CD4-positive, CD25-positive, alpha-beta regulatory T cell (primary cell): ENCODE results near the gene CDKN2AIPNL. TPM values are rescaled to one million over a fixed set of nuclear protein-coding genes. Genes with fewer than 3 reads are reported as not detected.

ENCODE experiments used
- polyA plus RNA-seq, 4 donors: library from polyadenylated mRNA; unstranded; fragments of 300-500 nt; fragmentation: Illumina TruSeq; gene quantifications; one replicate each; pipeline ENCODE4 v1.2.3, GENCODE V29; 2021
- total RNA-seq: library from RNA; stranded (reverse); gene quantifications from one replicate; pipeline ENCODE4 v1.2.3, GENCODE V29; 2022

The CDKN2AIPNL gene
- total and polyA plus RNA-seq, 5 donors from 2014 or later, result 13.5 to 32.4 (median 29.4) TPM

Other genes with a start within 250 kb of the CDKN2AIPNL start
- gene SKP1, start 234.9 kb downstream of the CDKN2AIPNL start, total RNA-seq, result 310 TPM
- 1,000 to 10,000 TPM; 1,181 to 1,272 (median 1,236) TPM for gene SKP1, start 234.9 kb downstream of the CDKN2AIPNL start, polyA plus RNA-seq
- 223 TPM for gene PPP2CA, start 185.8 kb downstream of the CDKN2AIPNL start, total RNA-seq
- 100 to 1,000 TPM; 221 to 276 (median 243) TPM for gene PPP2CA, start 185.8 kb downstream of the CDKN2AIPNL start, polyA plus RNA-seq
- gene CDKL3, start 44.7 kb downstream of the CDKN2AIPNL start, total RNA-seq, result not detected
- gene CDKL3, start 44.7 kb downstream of the CDKN2AIPNL start, polyA plus RNA-seq, result under 1 TPM in 2 of 4 donors, not detected in 2; 0.61 to 0.71 TPM
- 142 TPM for gene UBE2B, start 40.3 kb downstream of the CDKN2AIPNL start, total RNA-seq
- gene UBE2B, start 40.3 kb downstream of the CDKN2AIPNL start, polyA plus RNA-seq, result 100 to 1,000 TPM in 1 of 4 donors, 10 to 100 TPM in 3; 84.5 to 110 (median 95.3) TPM
- gene JADE2, start 113.8 kb upstream of the CDKN2AIPNL start, total RNA-seq, result 162 TPM
- gene JADE2, start 113.8 kb upstream of the CDKN2AIPNL start, polyA plus RNA-seq, result 10 to 100 TPM; 19.2 to 31.7 (median 22.7) TPM
- gene SAR1B, start 220.9 kb upstream of the CDKN2AIPNL start, total RNA-seq, result 48.7 TPM
- 10 to 100 TPM; 53.1 to 74.1 (median 65.9) TPM for gene SAR1B, start 220.9 kb upstream of the CDKN2AIPNL start, polyA plus RNA-seq
- gene SEC24A, start 236.9 kb upstream of the CDKN2AIPNL start, total RNA-seq, result 21.5 TPM
- 1 to 10 TPM; 5.6 to 7.9 (median 7.5) TPM for gene SEC24A, start 236.9 kb upstream of the CDKN2AIPNL start, polyA plus RNA-seq